NB4 (cell line): ENCODE data around the gene CDH4.

Experiments
- POLR2A ChIP-seq: IDR thresholded peaks from 2 replicates; pipeline ENCODE4 v1.6.1; 2011; ENCODE audit warnings: mild to moderate bottlenecking; ENCODE audit not compliant: insufficient read length; ENCODE audit errors: extremely low read depth
- TF ChIP-seq, protein P1 (sequence below): IDR thresholded peaks from one replicate; pipeline ENCODE4 v1.5.1; 2012; ENCODE audit warnings: low read depth, low read length
- TF ChIP-seq, protein P2 (sequence below): IDR thresholded peaks from 2 replicates; pipeline ENCODE4 v1.6.1; 2011; ENCODE audit warnings: low read depth, low read length

DNA sequence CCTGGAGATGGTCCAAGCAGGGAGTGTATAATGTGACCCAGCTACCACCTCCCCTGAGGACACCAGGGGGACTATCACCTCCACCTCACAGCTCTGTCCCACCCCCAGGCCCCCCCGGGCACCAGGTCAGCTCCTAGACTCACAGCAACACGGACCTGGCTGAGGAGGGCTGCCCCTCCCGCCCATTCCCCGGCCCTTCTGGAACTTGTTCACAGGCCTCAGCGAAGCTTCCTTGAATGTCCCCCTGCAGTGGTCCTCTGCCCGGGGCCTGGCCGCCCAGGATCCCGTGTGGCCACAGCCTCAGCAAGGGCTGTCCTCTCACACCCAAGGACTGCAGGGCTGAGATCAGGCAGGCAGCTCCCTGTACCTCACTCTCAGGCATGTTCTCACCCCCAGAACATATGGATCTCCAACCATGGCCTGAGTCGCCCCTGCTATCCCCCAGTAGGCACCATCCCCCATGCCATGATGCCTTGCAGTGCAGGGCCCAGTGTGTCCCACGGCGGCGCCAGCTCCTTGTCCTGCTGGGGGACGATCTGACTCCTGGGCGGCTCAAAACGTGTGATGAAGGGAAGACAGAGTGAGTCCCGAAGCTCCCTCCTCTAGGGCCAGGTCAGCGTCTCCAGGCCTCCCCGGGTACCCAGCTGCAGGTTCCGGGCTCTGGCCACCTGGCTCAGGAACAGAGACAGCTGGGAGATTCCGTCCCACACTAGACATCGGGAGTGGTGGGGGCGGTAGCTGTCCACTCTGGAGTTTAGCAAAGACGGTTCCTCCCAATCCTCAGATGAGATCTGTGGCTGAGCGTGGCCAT lies 655.2 kb downstream of the CDH4 start:
- TF ChIP-seq, protein P1, sequence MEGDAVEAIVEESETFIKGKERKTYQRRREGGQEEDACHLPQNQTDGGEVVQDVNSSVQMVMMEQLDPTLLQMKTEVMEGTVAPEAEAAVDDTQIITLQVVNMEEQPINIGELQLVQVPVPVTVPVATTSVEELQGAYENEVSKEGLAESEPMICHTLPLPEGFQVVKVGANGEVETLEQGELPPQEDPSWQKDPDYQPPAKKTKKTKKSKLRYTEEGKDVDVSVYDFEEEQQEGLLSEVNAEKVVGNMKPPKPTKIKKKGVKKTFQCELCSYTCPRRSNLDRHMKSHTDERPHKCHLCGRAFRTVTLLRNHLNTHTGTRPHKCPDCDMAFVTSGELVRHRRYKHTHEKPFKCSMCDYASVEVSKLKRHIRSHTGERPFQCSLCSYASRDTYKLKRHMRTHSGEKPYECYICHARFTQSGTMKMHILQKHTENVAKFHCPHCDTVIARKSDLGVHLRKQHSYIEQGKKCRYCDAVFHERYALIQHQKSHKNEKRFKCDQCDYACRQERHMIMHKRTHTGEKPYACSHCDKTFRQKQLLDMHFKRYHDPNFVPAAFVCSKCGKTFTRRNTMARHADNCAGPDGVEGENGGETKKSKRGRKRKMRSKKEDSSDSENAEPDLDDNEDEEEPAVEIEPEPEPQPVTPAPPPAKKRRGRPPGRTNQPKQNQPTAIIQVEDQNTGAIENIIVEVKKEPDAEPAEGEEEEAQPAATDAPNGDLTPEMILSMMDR: no peak
- TF ChIP-seq POLR2A: no peak
- TF ChIP-seq, protein P2, sequence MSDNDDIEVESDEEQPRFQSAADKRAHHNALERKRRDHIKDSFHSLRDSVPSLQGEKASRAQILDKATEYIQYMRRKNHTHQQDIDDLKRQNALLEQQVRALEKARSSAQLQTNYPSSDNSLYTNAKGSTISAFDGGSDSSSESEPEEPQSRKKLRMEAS: no peak
